Hepatocyte (in vitro differentiated cells): Measurements from ENCODE around the gene PTCD2.

ENCODE experiments used
- CTCF ChIP-seq: fragments of 200-600 bp; sonication (generic); IDR thresholded peaks from 2 replicates; pipeline ENCODE4 v1.5.1; 2016; ENCODE audit warnings: antibody characterized with exemption, mild to moderate bottlenecking; ENCODE audit not compliant: poor library complexity
- EZH2phosphoT487 ChIP-seq: fragments of 200-600 bp; sonication (generic); IDR thresholded peaks from one replicate; pipeline ENCODE4 v1.6.1; 2018; ENCODE audit warnings: antibody characterized with exemption, mild to moderate bottlenecking, low read depth, moderate library complexity; ENCODE audit not compliant: unreplicated experiment, severe bottlenecking

- no peak for TF ChIP-seq CTCF
- no peak for TF ChIP-seq EZH2phosphoT487
These were observed 47.8 kb upstream of the PTCD2 start for GRCh38 chr5:72272398-72272797.
